Stimulated activated CD4-positive, alpha-beta T cell treated with anti-CD3 and anti-CD28 coated beads, TNF-alpha, amount 100 ng/mL, for 48 hours (primary cell): ENCODE results near the gene ALK.

ENCODE experiments used
- DNase-seq, 3 donors: peaks; one replicate each; pipeline ENCODE4 v3.0.0-alpha.2; 2020; ENCODE audit warnings: low read depth in 3 of 3

The ALK gene

DNA sequence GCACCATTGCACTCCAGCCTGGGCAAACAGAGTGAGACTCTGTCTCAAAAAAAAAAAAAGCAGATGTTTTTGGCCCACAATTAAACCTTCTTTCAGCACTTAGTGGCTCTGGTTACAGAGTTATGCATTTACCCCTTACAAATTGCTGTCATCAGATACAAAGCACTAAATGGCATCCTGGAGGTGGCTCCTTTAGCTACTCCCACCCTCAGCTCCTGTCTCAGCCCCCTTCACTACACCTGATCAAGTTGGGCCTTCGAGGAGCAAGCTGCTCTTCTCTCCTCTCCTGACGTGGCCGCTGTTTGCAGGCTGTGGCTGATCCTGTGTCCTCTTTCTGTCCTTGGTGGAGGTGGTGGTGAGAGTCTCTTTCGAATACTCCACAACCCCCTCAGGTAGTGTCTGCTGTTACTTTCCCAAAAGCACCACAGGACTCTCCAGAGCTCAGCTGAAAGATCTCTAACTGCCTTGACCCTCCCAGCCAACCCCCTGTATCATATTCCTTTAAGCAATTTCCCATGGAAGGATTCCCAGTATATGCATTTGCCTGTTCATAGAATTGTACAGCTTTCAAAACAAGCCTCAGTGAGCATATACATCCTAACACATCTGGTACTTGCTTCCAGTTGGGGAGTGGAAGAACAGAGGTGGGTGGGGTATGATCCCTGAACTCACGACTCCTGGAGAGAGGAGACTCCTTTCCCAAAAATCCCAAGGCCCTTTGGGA is 520.3 kb downstream of the ALK start:
- no peak for DNase-seq

DNA sequence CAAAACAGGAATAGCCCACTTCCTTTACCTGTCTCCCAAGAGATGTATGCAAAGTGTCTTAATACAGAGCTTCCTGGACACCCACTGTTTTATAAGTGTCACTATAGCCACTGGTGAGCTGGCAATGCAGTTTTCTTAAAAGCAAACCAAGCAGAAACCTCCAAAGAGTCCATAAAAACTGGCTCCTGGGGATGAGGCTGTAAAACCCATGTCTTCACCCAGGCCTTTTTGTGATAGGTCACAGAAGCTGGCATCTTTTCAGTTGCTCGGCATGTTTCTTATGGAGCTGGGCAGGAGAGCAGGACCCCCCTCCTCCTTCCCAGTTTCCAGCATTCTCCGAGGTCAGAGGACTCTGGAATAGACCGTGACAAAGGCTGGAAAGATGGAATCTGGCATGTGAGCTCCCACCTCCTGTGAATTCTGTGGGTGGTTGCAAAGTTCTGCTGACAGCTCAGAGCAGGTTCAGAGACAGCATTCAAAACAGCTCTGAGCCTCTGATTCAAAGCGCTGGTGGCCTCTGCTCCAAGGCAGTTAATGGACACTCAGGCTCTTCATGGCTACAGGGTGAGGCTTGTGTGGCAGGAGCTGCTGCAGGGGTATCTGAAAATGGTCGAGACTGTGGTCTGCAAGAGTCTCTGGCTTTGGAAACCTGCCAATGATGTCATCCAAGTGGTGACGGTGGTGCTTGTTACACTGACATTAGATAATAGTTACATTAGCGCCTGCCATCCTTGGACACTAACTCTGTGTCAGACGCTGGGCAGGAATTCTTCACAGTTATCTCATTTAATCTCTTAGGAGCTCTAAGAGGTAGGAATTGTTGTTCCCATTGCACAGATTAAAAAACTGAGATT is 522.8 kb downstream of the ALK start:
- DNase-seq = no peak

DNA sequence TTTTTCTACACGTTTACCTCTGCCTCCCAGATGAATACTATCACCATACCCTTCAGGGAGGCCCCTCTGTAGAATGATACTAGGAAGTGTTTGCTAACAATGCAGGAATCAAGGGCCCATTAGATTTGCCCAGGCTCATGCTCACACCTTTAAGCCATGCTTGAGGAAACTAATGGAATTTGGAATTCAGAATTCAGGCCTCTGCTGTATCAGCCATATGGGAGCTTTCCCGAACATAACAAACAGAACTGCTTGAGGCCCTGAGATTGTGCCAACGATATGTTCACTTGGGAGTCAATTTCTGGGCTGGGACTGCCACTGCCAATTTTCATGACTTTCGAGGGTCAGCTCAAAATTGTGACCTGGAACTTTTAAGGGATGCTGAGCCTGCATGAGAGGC is 523.7 kb downstream of the ALK start:
- no peak for DNase-seq

DNA sequence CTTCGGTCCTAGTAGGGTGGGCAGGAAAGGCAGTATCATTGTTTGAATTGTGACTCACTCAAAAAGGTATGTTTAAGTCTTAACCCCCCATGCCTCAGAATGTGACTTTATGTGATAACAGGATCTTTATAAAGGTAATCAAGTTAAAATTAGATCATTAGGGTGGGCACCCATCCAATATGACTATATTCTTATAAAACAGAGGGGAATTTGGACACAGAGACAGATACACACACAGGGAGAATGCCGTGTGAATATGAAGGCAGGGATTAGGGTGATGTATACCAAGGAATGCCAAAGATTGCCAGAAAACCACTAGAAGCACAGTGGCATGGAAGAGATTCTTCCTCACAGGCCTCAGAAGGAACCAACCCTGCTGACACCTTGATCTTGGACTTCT is 524.3 kb downstream of the ALK start:
- DNase-seq = no peak

DNA sequence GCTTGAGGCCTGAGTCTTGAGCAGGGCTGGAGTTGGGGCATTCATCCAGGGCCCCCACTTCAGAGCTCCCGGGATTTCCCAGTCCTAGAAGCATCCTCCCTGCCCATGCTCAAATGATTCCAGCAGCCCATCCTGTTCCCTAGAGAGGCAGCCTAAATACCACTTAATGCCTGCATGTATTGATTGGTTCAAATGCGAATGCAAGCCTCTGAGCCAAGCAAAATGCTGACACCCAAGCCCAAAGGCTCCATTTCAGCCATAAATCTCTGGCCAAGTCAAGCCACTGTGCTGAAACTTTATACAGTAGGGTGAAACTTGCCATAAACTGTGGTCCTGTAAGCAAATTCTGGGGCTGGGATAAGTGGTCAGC is 526.4 kb downstream of the ALK start:
- DNase-seq = no peak

DNA sequence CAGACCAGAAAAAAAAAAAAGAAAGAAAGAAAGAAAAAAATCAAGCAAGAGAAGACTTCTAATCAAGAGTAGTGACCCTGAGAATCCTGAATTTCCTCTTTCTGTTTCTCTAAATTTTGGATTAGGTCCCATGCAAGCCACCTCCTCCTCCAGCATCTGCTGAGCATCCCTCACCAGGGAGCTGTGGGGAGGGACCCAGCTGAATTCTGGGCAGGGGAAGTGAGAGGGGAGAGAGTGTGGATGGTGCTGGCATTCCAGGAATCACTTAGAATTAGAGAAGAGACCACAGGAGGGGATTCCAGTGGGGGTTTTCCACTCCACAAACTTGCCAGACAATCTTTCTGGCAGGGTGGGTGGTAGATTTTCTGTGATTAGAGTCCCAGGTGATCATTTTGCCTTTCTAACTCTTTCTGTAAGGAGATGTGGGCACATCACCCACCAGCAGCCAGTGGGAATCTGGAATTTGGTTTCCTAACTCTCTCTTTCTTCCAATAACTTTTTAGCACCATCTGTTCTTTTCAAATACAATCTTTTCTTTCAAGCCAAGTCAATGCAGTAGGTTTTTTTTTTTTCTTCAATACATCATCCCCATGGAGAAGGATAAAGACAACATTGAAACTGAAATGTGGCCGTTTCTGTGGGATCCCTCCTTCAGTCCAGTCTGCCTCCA is 526.9 kb downstream of the ALK start:
- no peak for DNase-seq

DNA sequence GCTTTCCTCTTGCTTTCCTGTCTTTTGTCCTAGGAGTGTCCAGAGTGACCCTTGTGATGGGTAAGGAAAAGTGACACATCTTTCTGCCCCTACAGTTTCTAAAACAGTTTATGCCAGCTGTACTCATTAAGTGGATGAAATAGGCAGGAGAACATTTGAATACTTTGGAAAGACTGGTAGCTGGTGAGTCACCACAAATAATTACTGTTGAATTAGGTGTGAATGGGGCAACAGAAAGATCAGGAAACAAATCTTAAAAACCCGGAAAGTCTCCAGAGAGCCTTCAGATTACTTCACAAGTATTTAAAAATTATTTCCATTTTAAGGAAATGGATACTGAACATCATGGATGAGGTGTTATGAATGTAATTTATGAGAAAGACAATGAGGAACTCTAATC is 527.7 kb downstream of the ALK start:
- DNase-seq = no peak

DNA sequence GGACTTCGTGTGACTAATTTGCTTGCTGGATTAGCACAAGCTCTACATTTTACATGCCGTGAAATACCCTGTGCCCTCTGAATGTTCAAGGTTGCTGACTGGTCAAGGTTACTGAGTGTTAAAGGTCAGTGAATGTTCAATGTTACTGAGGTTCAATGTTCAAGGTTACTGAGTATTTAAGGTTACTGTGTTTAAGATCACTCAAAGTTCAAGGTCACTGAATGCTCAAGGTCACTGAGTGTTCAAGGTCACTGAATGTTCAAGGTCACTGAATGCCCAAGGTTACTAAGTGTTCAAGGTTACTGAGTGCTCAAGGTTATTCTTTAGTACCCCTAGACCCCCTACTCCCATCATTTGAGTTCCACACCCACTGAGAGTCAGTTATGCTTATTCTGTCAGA is 528.6 kb downstream of the ALK start:
- no peak for DNase-seq

DNA sequence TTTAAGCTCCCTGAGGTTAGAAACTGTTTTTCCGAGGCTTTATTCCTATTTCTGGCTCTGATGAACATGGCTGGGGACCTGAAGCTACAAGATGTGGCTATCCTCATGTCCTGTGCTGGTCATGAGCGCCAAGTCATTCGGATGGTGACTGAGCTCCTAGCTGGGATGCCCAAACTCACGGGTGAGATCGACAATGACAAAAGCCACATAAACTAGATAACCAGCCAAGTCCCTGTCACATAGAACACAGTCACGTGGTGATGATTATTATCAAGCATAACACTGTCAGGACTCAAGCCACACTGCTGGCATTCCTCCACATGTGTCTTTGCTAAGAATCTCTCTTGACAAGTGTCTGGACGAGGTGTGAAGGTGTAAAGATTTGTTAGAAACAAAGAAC is 531.2 kb downstream of the ALK start:
- no peak for DNase-seq

DNA sequence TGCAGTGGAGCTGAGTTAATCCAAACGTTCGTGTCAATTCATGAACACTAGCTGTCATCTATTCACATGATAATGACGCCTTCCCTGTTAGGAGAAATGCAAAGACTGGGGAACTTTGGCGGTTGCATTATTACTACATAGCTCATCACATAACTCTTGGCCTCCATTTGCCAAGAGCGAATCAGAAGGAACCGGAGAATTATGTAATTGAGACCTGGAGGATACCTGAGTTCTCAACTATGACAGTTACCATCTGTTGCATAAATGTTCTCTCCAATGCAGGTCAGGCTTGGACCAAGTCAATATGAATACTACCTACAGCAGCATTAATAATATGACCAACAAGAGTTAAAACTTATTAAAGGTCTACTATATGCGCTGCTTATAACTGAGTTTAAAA is 531.7 kb downstream of the ALK start:
- no peak for DNase-seq

DNA sequence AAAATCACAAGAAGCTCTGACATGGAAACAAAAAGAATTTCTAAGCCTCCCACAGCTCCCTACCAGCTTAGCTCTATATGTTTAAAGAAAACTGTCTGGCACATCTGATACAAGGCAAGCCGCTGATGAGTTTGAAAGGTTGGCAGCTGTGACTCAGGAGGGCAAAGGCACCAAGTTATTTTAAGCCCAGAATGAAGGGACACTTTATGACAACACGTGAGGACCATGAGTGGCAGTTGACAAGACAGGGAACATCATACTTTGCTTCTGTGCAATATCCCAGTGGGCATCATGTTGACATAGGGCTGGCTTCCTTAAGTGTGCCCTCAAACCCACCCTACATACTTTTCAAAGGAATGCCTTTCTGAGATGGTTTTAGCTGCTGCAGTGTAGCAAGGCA is 533.3 kb downstream of the ALK start:
- no peak for DNase-seq

DNA sequence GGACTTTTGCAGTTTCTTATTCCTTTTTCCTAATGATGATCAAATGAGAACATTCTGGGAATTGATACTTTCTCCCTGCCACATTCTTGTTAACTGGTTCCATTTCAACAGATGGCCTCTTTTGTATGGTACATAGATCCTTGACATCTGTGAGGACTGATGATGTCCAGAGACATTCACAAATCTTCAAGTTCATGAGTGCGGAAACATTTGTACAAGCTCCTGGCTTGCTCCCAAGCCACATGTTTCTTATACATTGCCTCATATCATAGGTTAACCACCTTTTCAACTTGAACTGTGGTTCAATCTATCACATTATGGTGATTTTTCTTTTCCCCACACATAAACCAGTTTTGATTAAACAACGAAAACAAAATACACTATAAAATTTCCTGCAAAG is 538.9 kb downstream of the ALK start:
- DNase-seq = no peak

DNA sequence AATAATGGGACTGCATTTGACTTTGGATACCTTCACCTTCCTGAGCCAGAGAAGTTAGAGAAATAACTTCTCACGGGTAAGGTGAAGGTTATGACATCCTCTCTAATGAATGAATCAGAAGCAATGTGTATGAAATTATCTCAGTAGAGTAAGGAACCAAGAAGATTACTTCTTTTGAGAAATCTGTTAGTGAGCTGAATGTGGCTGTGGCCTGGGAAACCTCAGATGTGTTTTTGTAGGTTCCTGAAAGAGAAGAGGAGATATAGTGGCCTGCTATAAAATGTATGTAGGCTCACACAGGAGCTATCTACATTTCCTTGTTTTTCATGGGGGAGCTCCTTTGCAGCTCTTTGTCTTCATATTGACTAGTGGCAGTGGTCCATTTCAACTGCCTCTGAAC is 543.6 kb downstream of the ALK start:
- no peak for DNase-seq

DNA sequence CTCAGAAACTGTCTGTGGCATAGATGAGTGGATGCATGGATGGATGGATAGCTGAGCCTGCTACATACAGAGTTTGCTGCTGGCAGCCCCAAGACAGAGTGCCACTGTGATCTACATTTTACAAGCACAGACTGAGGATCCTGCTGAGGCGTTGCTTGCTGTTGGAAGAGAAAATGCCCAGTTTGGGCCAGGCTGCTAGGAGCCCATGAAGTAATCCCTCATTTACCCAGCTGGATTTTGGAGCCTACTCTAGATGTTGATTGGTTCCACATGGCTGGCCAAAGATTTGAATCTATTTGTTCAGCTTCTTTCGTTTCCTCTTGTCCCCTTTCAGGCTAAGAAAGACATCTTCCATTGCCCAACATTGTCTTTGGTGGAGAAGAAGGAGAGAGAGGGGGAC is 544.8 kb downstream of the ALK start:
- no peak for DNase-seq

DNA sequence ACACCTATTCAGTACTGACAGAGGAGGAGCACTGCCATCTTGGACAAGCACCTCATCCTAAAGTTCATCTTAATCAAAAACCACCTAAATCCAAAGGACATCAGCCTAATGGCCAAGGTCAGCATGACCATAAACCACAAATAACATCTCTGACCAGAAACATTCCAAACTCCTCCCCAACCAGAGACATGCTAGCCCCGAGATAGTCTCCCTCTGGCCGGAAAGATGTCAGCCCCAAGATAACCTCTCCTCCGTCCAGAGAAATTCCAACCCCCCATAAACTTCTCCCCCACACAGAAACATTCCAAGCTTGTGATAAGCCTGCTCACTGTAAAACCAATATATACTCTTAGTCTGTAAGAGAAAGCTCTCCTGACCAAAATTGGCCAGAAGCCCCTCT is 545.5 kb downstream of the ALK start:
- no peak for DNase-seq

DNA sequence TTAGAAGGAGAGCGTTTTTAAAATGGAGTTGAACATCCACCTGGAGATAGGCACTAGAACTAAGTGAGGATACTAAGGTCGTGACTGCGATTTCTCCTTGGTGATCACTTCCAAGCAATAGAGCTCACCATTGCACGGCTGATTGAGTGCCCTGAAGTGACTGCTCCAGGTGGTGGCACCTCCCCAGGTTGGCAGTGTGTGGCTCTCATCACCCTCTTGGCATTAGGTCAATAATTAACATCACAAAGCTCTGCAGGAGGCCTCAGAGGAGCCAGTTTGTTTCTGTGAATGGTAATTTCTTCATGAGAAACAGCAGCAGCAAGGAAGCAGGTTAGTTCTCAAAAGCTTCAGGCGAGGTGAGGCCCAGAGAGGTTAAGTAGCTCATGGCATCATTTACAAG is 546.6 kb downstream of the ALK start:
- no peak for DNase-seq

DNA sequence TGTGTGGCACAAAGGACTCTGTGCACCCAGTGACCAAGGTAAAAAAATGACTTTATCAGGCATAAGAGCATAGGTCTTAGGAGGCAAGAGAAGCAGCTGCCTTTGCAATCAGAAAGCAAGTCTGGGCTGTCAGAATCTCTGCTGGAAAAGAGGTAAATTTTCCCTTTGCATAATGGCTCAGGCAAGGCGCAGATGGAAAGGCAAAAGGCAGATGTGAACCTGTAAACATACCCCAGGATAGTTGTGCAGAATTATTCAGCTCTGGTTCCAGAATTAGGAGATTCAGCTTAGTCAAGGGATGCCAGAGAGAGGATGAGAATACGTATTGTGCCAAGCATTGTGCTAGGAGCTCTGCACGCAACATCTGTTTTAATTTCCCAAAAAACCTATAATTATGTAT is 547.5 kb downstream of the ALK start:
- no peak for DNase-seq

DNA sequence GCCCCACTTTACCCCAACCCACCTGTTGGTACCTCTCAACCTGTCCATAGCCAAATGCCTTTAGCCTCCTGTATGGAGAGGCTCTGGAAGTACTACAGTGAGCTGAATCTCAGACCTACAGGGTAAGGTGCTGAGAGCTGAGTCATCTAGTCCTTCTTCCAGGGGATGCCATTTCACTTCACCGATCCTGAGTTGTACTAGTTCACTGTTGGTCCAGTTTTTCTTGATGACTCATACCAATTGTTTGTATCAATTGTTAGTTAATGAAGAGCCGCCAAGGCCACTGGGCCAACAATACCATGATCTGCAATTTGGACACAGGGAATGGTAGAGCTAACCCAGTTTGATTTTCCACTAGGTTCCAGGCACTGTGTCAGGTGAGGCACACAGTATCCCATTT is 549.2 kb downstream of the ALK start:
- DNase-seq = no peak

DNA sequence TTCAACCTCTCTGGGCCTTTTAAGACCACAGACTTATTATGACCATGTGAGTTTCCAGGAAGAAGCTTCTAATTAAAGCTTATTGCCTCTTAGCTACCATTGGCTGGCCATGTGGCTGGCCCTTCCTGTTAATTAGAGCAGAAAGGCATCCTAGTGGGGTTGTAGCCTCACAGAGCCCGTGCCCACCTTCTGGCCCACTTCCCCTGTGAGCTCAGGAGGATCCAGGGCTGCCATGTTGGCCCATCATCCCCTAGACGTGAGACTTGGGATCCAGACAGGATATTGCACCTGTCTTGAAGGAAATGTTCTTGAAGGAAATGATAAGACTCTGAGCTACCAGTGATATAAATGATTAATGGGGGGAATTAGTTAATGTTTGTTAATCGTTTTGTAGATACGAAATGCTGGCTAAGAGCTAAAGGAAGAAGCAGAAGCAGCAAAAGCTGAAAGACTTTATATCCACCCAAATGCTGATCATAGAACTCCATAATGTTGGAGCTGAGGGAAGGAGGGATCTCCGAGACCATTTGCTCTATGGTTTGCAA is 550.7 kb downstream of the ALK start:
- DNase-seq = no peak

DNA sequence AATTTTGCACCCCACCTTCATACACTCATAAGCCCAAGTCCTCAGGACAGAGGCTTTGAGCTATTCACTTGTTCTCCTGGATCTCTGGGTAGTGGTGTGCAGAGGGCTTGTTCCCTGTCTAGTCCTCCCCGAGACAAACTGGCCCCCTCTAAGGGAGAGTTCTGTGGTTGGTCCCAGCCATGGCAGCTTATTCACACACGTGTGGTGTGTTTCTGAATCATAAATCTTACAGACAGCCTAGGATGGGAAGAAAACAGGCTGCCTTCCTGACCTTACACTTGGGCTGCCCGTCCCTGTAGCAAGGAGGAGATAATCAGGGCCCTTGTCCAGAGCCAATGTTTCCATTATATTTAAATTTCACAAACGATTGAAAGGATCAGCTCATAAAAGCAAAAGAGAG is 551.2 kb downstream of the ALK start:
- no peak for DNase-seq

DNA sequence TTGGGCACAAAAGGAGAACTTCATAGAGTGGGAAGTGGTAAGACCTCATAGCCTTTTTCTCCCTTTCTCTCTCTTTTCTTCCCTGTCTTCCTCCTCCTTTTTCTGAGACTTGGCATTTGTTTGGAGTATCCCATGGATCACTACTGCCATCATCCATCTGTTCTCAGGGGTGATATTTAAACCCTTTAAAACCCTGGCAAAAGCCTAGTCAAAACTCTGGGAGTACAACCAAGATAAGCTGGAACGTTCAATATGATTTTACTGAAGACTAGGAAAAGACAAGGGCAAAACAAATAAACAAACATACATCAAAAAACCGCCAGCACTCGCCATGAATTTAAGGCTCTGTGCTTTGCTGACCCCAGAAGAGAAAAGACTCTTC is 552.7 kb downstream of the ALK start:
- DNase-seq = no peak

DNA sequence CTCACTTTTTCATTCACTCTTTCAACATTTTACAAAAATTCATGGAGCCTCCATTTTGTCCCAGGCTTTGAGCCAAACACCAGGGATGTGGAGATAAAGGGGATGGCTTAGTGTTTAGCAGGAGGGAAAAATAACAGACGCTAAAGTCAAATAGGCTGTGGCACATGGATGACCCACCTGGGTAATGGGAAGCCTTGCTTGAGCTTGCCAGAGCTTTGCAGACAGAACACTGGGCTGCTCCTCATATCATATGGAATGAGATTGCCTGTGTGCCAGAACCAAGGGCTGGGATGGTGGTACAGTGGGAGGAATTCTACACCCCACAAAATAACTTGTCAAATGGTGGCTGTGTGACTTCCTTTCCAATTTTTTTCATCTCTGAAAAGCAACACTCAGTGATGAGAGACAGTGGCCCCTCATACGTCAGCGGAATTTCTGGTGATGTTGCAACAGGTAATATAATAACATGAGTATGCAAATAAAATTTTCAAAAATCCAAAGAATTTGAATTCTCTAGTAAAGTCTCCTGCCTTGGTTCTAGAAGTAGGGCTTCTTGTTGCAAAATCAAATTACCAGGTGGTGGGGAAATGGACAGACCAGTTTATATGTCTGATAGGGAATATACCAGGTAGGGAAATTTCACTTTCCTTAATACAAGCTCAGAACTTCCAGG is 553.3 kb downstream of the ALK start:
- DNase-seq = no peak
